K562 (cell line): ENCODE measurements around the gene RASSF1. TPM values are rescaled to one million over a fixed set of nuclear protein-coding genes. Genes with fewer than 3 reads are reported as not detected.
A peak's percentile ranks its signal among the peaks of the same experiment; 100 is the strongest.

Experiments used
- ATAC-seq: fragments of 200-7000 bp; cut with Tn5 transposase; 3 replicates; pipeline ENCODE4 v1.9.1; 2020; ENCODE audit warnings: moderate library complexity
- BruUV-seq: library from RNA; stranded (reverse); fragments of 400-500 nt; replicated peaks from 2 replicates; lab custom pipeline; 2021; lab: Mats Ljungman, UMichigan
- CTCF ChIA-PET: fragments of 300-600 bp; formaldehyde crosslinking; extraction: SDS; loops from one replicate; lab custom pipeline; 2021; ENCODE audit warnings: low intra/inter-chr PET ratio; lab: Yijun Ruan, JAX
- POLR2A ChIA-PET: fragments of 300-600, 350-650 bp; sonication (Branson Sonifier 250); formaldehyde crosslinking; extraction: SDS; loops from one replicate; lab custom pipeline; 2021; ENCODE audit warnings: antibody characterized with exemption, inconsistent platforms; lab: Yijun Ruan, JAX
- DNase-seq, 4 experiments: peaks; one replicate each; pipeline versions ENCODE4 v3.0.0 to v3.0.0-alpha.2; 2011 to 2018; ENCODE audit warnings: low spot score in 3 of 4, mixed read lengths in 3 of 4; ENCODE audit errors: extremely low read depth in 1 of 4
- FAIRE-seq: peaks from 2 replicates; lab custom pipeline; 2011; peaks lifted over from hg19 to GRCh38; lab: Jason Lieb, UNC
- H2AFZ ChIP-seq: 2 replicates; pipeline ENCODE4 v1.6.0; 2011; ENCODE audit warnings: low read depth, low read length, control low read depth, inconsistent platforms
- H3K27ac ChIP-seq: fragments of 200-600 bp; 3 replicates; pipeline ENCODE4 v1.8.0; 2011; ENCODE audit warnings: low read depth, mild to moderate bottlenecking, control low read depth, inconsistent platforms, low read length, moderate library complexity, mixed read lengths; ENCODE audit errors: extremely low read depth
- H3K27me3 ChIP-seq, 2 experiments: fragments of 300-600 bp in 1 of 2; 2 replicates in 1 of 2; 3 replicates in 1 of 2; pipeline versions ENCODE4 v1.6.0 to v1.8.0; 2011; ENCODE audit warnings: inconsistent platforms in 2 of 2, low read length in 2 of 2, mild to moderate bottlenecking in 1 of 2, mixed read lengths in 1 of 2, moderate library complexity in 1 of 2; ENCODE audit not compliant: control insufficient read depth in 2 of 2, insufficient read depth in 2 of 2
- H3K36me3 ChIP-seq: fragments of 300-600 bp; 3 replicates; pipeline ENCODE4 v1.8.0; 2011; ENCODE audit warnings: mild to moderate bottlenecking, low read length, inconsistent platforms; ENCODE audit not compliant: control insufficient read depth, insufficient read depth
- H3K4me1 ChIP-seq, 2 experiments: fragments of 200-600 bp in 1 of 2; replicated peaks in 1 of 2; 2 replicates in 1 of 2; 3 replicates in 1 of 2; pipeline versions ENCODE4 v1.5.1 to v1.8.0; 2011; ENCODE audit warnings: inconsistent platforms in 2 of 2, low read length in 2 of 2, mild to moderate bottlenecking in 1 of 2, mixed read lengths in 1 of 2, moderate library complexity in 1 of 2; ENCODE audit not compliant: control insufficient read depth in 2 of 2, insufficient read depth in 2 of 2
- H3K4me2 ChIP-seq: 2 replicates; pipeline ENCODE4 v1.6.1; 2011; ENCODE audit warnings: low read length, control low read depth, inconsistent platforms, mixed read lengths; ENCODE audit not compliant: insufficient read depth
- H3K4me3 ChIP-seq: fragments of 200-600 bp; sonication (generic), shearing (Covaris generic); 2 replicates; pipeline ENCODE4 v1.5.1; 2016; ENCODE audit warnings: control low read depth, inconsistent platforms
- H3K79me2 ChIP-seq: fragments of 200-600 bp; 3 replicates; pipeline ENCODE4 v1.8.0; 2011; ENCODE audit warnings: low read length, inconsistent platforms; ENCODE audit not compliant: control insufficient read depth, insufficient read depth
- H3K9ac ChIP-seq, 2 experiments: 2 replicates each; pipeline versions ENCODE4 v1.6.0 to v1.6.1; 2011; ENCODE audit warnings: low read depth in 2 of 2, low read length in 2 of 2, control low read depth in 1 of 2, inconsistent platforms in 1 of 2, mild to moderate bottlenecking in 1 of 2, mixed read lengths in 1 of 2; ENCODE audit not compliant: insufficient read depth in 1 of 2
- H3K9me1 ChIP-seq: one replicate; pipeline ENCODE4 v1.6.0; 2011; ENCODE audit warnings: inconsistent platforms, mild to moderate bottlenecking, low read length, moderate library complexity; ENCODE audit not compliant: control insufficient read depth, insufficient read depth
- H3K9me3 ChIP-seq: replicated peaks from 2 replicates; pipeline ENCODE4 v1.5.1; 2011; ENCODE audit warnings: low read depth, low read length, inconsistent platforms; ENCODE audit not compliant: control insufficient read depth, insufficient read depth
- H4K20me1 ChIP-seq: replicated peaks from 2 replicates; pipeline ENCODE4 v1.6.1; 2011; ENCODE audit warnings: low read length, inconsistent platforms, mixed read lengths; ENCODE audit not compliant: control insufficient read depth, insufficient read depth
- CAMTA2 ChIP-seq: fragments of 250-450 bp; sonication (Bioruptor Pico); conservative IDR thresholded peaks from 2 replicates; pipeline ENCODE4 v1.5.1; 2022
- HDAC3 ChIP-seq: fragments of 450-650 bp; IDR thresholded peaks from 2 replicates; pipeline ENCODE4 v1.6.1; 2018; ENCODE audit warnings: borderline replicate concordance, mild to moderate bottlenecking, moderate library complexity; ENCODE audit not compliant: partially characterized antibody
- KLF1 ChIP-seq: fragments of 450-650 bp; IDR thresholded peaks from 2 replicates; pipeline ENCODE4 v1.6.1; 2016; ENCODE audit warnings: missing genetic modification characterization, missing compliant biosample characterization
- NFYB ChIP-seq: IDR thresholded peaks from 2 replicates; pipeline ENCODE4 v1.6.1; 2011; ENCODE audit warnings: mild to moderate bottlenecking, moderate library complexity; ENCODE audit not compliant: insufficient read length; ENCODE audit errors: extremely low read depth
- POLR2G ChIP-seq: fragments of 200-400 bp; formaldehyde crosslinking; IDR thresholded peaks from 2 replicates; pipeline ENCODE4 v1.6.1; 2017; ENCODE audit warnings: low read depth, mild to moderate bottlenecking, antibody characterized with exemption, low read length, moderate library complexity
- RBFOX2 ChIP-seq: fragments of 200-400 bp; formaldehyde crosslinking; IDR thresholded peaks from 2 replicates; pipeline ENCODE4 v1.6.1; 2017; ENCODE audit warnings: low read depth, mild to moderate bottlenecking, low read length, moderate library complexity
- RBM22 ChIP-seq: fragments of 200-400 bp; formaldehyde crosslinking; IDR thresholded peaks from 2 replicates; pipeline ENCODE4 v1.6.1; 2018; ENCODE audit warnings: low read length, low read depth; ENCODE audit not compliant: poor library complexity, severe bottlenecking
- SIRT6 ChIP-seq: IDR thresholded peaks from one replicate; pipeline ENCODE4 v1.6.1; 2012; ENCODE audit warnings: low read depth, mild to moderate bottlenecking, control low read depth, inconsistent platforms, low read length, moderate library complexity
- TAF7 ChIP-seq: fragments of 450-650 bp; IDR thresholded peaks from 2 replicates; pipeline ENCODE4 v1.6.1; 2016; ENCODE audit warnings: missing genetic modification characterization, missing compliant biosample characterization
- XRCC4 ChIP-seq: IDR thresholded peaks from one replicate; pipeline ENCODE4 v1.6.1; 2011; ENCODE audit not compliant: insufficient read depth, insufficient read length; ENCODE audit errors: extremely low read depth
- ZC3H4 ChIP-seq: sonication (generic); formaldehyde crosslinking; IDR thresholded peaks from 2 replicates; pipeline ENCODE4 v1.9.0; 2021; ENCODE audit warnings: missing genetic modification reagents, borderline replicate concordance
- WGBS: fragments of 100-300 bp; shearing (Covaris generic); methylation state at CpG from one replicate; pipeline ENCODE4 v1.1.6; 2016; ENCODE audit warnings: low coverage, mixed read lengths; ENCODE audit not compliant: insufficient coverage; ENCODE audit errors: missing lambda C conversion rate; 5-methylcytosine and 5-hydroxymethylcytosine counted together
- in situ Hi-C: fragments of 300-500 bp; cut with MboI; formaldehyde crosslinking; loops from 4 replicates; pipeline ENCODE4 v1.15.0; 2018; ENCODE audit warnings: inconsistent platforms, mixed read lengths
- intact Hi-C: fragments of 100-400 bp; cut with micrococcal nuclease; formaldehyde crosslinking; loops from 2 replicates; pipeline ENCODE4 v1.14.2; 2022
- polyA plus RNA-seq, 8 experiments: library from polyadenylated mRNA; depleted of rRNA in 4 of 8; stranded (reverse) in 5 of 8; unstranded in 3 of 8; fragments of >200 nt; fragmentation: Nextera tagmentation in 2 of 8; fragmentation: Illumina TruSeq in 1 of 8; extraction: Ambion mirVana in 2 of 8; extraction: Trizol in 1 of 8; gene quantifications; 2 replicates each; pipeline versions ENCODE4 v1.2.1 to v1.2.3, GENCODE V29; 2011 to 2014; ENCODE audit warnings: inconsistent platforms in 1 of 8, missing spikeins in 1 of 8
- total RNA-seq, 7 experiments: library from RNA; depleted of rRNA in 6 of 7; stranded (reverse); fragments of >200 nt in 6 of 7; fragmentation: Illumina TruSeq in 2 of 7; extraction: Trizol in 2 of 7; gene quantifications; 2 replicates each; pipeline versions ENCODE4 v1.2.1 to v1.2.3, GENCODE V29; 2011 to 2021; ENCODE audit warnings: low replicate concordance in 1 of 7
- TF ChIP-seq, protein P1 (sequence below): fragments of 450-650 bp; formaldehyde crosslinking; IDR thresholded peaks from 2 replicates; pipeline ENCODE4 v1.4.0; 2022; ENCODE audit warnings: mild to moderate bottlenecking, moderate library complexity
- TF ChIP-seq, protein P2 (sequence below): sonication (generic); formaldehyde crosslinking; IDR thresholded peaks from 2 replicates; pipeline ENCODE4 v1.8.1; 2023; ENCODE audit warnings: mild to moderate bottlenecking, missing genetic modification reagents

Gene RASSF1
- total and polyA plus RNA-seq, 9 of the 15 experiments (the other 6 are each of a cell fraction or from before 2014, with no cell fraction given), result 3.6 to 57.1 (median 24.6) TPM

DNA sequence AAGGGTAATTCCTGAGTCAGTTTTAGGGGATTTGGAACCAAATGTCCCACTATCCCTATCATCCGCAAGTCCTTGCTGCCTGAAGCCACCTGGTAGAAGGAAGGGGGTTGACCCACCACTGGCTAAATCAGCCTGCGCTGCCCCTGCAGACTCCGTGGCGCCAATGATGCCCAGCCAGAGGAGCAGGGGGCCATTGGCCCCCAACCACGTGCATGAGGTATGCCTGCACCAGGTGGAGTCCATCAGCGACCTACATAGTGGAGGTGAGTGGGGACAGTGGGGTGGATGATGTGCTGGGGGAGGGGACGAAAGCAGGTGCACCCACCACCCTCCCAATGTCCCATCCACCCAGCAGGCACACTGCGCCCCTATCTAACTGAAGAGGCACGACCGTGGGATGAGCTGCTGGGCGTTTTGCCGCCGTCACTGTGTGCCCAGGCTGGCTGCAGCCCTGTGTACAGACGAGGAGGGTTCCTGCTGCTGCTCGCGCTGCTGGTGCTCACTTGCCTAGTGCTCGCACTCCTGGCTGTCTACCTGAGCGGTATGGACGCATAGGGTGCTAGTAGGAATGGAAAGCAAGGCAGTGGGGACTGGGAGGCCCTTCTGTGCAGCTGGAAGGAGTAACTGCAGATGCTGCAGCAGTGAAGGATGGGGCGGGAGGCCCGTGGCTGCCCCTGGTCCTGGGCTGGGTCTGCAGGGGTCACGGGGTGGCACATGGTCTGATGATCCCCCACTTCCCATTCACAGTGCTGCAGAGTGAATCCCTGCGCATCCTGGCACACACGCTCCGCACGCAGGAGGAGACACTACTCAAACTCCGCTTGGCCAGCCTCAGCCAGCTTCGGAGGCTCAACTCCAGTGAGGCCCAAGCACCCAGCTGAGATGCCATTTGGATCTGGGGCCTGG is 54.1 kb downstream of the RASSF1 start:
- CTCF ChIA-PET, result no interaction called here
- WGBS, result 84% methylated on average over 19 of the region's 28 CpGs
- no peaks in the 10 kb centered on the region for H3K9me3 ChIP-seq
- H3K4me1 ChIP-seq, result peaks cover 0 to 34% of the 10 kb centered on the region in 2 experiments; a peak in 3 of 5 replicates
- ATAC-seq (no peak), DNase-seq (no peak), FAIRE-seq (no peak)
- no TSS peak for BruUV-seq
- H4K20me1 ChIP-seq, result no peaks in the 10 kb centered on the region
- peak; percentile 61; the same call in 1 of the 2 replicates for TF ChIP-seq POLR2G
- TF ChIP-seq, protein P1, sequence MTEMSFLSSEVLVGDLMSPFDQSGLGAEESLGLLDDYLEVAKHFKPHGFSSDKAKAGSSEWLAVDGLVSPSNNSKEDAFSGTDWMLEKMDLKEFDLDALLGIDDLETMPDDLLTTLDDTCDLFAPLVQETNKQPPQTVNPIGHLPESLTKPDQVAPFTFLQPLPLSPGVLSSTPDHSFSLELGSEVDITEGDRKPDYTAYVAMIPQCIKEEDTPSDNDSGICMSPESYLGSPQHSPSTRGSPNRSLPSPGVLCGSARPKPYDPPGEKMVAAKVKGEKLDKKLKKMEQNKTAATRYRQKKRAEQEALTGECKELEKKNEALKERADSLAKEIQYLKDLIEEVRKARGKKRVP (CRISPR knock-in tag), result no peak
- TF ChIP-seq HDAC3, result no peak
- no peak for TF ChIP-seq ZC3H4 (CRISPR knock-in tag)
- TF ChIP-seq, protein P2, sequence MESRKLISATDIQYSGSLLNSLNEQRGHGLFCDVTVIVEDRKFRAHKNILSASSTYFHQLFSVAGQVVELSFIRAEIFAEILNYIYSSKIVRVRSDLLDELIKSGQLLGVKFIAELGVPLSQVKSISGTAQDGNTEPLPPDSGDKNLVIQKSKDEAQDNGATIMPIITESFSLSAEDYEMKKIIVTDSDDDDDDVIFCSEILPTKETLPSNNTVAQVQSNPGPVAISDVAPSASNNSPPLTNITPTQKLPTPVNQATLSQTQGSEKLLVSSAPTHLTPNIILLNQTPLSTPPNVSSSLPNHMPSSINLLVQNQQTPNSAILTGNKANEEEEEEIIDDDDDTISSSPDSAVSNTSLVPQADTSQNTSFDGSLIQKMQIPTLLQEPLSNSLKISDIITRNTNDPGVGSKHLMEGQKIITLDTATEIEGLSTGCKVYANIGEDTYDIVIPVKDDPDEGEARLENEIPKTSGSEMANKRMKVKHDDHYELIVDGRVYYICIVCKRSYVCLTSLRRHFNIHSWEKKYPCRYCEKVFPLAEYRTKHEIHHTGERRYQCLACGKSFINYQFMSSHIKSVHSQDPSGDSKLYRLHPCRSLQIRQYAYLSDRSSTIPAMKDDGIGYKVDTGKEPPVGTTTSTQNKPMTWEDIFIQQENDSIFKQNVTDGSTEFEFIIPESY (CRISPR knock-in tag), result 0 out of 2 replicates have a peak, but pooled peaks have one; percentile 36
- TF ChIP-seq TAF7, result no peak
- TF ChIP-seq NFYB, result no peak
- no peak for TF ChIP-seq KLF1 (tag)
- no peak for TF ChIP-seq XRCC4
- no peak for TF ChIP-seq CAMTA2
- TF ChIP-seq SIRT6, result no peak
- TF ChIP-seq RBM22, result peak; percentile 35
- peak; percentile 68 for TF ChIP-seq RBFOX2
- no peaks in the 10 kb centered on the region for H3K27me3 ChIP-seq
- H2AFZ ChIP-seq, result no peak overlapping the region
- no peak overlapping the region for H3K27ac ChIP-seq
- H3K9me1 ChIP-seq, result no peaks in the 10 kb centered on the region
- peaks cover 49% of the 10 kb centered on the region; the same call in 2 of the 3 replicates for H3K36me3 ChIP-seq
- H3K4me3 ChIP-seq, result no peak overlapping the region
- intact Hi-C loops (no loop called here), in situ Hi-C loops (no loop called here)
- H3K4me2 ChIP-seq, result no peak overlapping the region
- POLR2A ChIA-PET, result interaction anchor here (0.6 to 1.7 kb wide), 2 partner anchors 10 to 12 kb away, joined by 4 to 8 read pairs; partner anchors contain the start of genes HYAL3 and NAA80
- H3K79me2 ChIP-seq, result peaks cover 21% of the 10 kb centered on the region
- peak overlapping the region in 1 of 2 experiments; percentile 35; a peak in 1 of 4 replicates for H3K9ac ChIP-seq
